Ascending aorta (tissue), 2 donors: Measurements from ENCODE around the gene TBPL1. TPM values are rescaled to one million over a fixed set of nuclear protein-coding genes. Genes with fewer than 3 reads are reported as not detected.
"Not testable (repeated sequence)": the region's sequence is repeated elsewhere in the genome, so short reads cannot be mapped to it uniquely, and the experiment has no call there.

Experiments used
- DNase-seq, 2 donors: peaks; one replicate each; pipeline ENCODE4 v3.0.0-alpha.2; 2019; ENCODE audit warnings: low spot score in 2 of 2
- H3K27ac ChIP-seq, 2 donors: fragments of 200-600 bp; sonication (generic); one replicate each; pipeline ENCODE4 v1.5.1; 2016 to 2017; ENCODE audit warnings: mild to moderate bottlenecking in 1 of 2
- H3K27me3 ChIP-seq: fragments of 200-600 bp; sonication (generic); one replicate; pipeline ENCODE4 v1.5.1; 2017
- H3K36me3 ChIP-seq, 2 donors: fragments of 200-600 bp; sonication (generic); one replicate each; pipeline ENCODE4 v1.5.1; 2016
- H3K4me1 ChIP-seq, 2 donors: fragments of 200-600 bp; sonication (generic); one replicate each; pipeline ENCODE4 v1.5.1; 2016 to 2017; ENCODE audit warnings: mild to moderate bottlenecking in 1 of 2
- H3K4me3 ChIP-seq, 2 donors: fragments of 200-600 bp; sonication (generic); one replicate each; pipeline ENCODE4 v1.5.1; 2016 to 2017; ENCODE audit warnings: mild to moderate bottlenecking in 1 of 2
- H3K9me3 ChIP-seq, 2 donors: fragments of 200-600 bp; sonication (generic); one replicate each; pipeline ENCODE4 v1.5.1; 2016
- CTCF ChIP-seq, 3 experiments: fragments of 200-600 bp in 2 of 3; fragments of 450-650 bp in 1 of 3; sonication (generic) in 2 of 3; IDR thresholded peaks; one replicate each; pipeline ENCODE4 v1.5.1; 2016 to 2019; ENCODE audit warnings: antibody characterized with exemption in 3 of 3, mild to moderate bottlenecking in 1 of 3, moderate library complexity in 1 of 3
- intact Hi-C: fragments of 100-400 bp; cut with DNase I; formaldehyde crosslinking; loops from one replicate; pipeline ENCODE4 v1.15.1; 2023
- total RNA-seq: library from RNA; depleted of rRNA; stranded (reverse); fragments of >200 nt; gene quantifications from one replicate; pipeline ENCODE4 v1.1.0, GENCODE V29; 2016

Gene TBPL1
- total RNA-seq, 1 donor from 2014 or later = 23.1 TPM

- TF ChIP-seq CTCF (IDR thresholded peaks at IDR 0.05) = no peak
- intact Hi-C loops = loop anchor here (2.0 kb wide), 2 partner anchors 19 to 47 kb away; partner anchors contain the start of gene TBPL1
- H3K4me1 ChIP-seq = no peaks in the 10 kb centered on the region
- H3K9me3 ChIP-seq = no peaks in the 10 kb centered on the region
- no peak for DNase-seq
- H3K36me3 ChIP-seq = no peaks in the 10 kb centered on the region
- no peak overlapping the region for H3K4me3 ChIP-seq
- no peak overlapping the region for H3K27ac ChIP-seq
- no peaks in the 10 kb centered on the region for H3K27me3 ChIP-seq
Measured at GRCh38 chr6:133971861-133972260, 18.8 kb downstream of the TBPL1 start.

- Histone ChIP-seq H3K27me3 (no peaks in the 10 kb centered on the region), H3K4me1 (no peaks in the 10 kb centered on the region), H3K9me3 (no peaks in the 10 kb centered on the region), H3K4me3 (no peak overlapping the region), H3K27ac (no peak overlapping the region), H3K36me3 (no peaks in the 10 kb centered on the region)
- DNase-seq = no peak
- intact Hi-C loops = loop anchor here (2.0 kb wide), 2 partner anchors 20 to 48 kb away; partner anchors contain the start of gene TBPL1
- no peak for TF ChIP-seq CTCF (IDR thresholded peaks at IDR 0.05)
Measured at GRCh38 chr6:133972388-133972787, 19.4 kb downstream of the TBPL1 start.

- no peak overlapping the region for H3K4me3 ChIP-seq
- H3K27me3 ChIP-seq = no peaks in the 10 kb centered on the region
- peaks cover 0 to 6% of the 10 kb centered on the region in 2 donors for H3K4me1 ChIP-seq
- intact Hi-C loops = loop anchor here (1.0 to 2.0 kb wide), 3 partner anchors 21 to 90 kb away; partner anchors contain the start of gene TBPL1
- no peaks in the 10 kb centered on the region for H3K36me3 ChIP-seq
- H3K9me3 ChIP-seq = no peaks in the 10 kb centered on the region
- DNase-seq = no peak
- peak overlapping the region in 1 of 2 donors; percentile 4 for H3K27ac ChIP-seq
- TF ChIP-seq CTCF (IDR thresholded peaks at IDR 0.05) = peak in 2 of 3 experiments; percentile 76 to 77
Measured at GRCh38 chr6:133973109-133973971, 20.3 kb downstream of the TBPL1 start.

- Histone ChIP-seq H3K36me3 (peaks cover 4 to 13% of the 10 kb centered on the region in 2 donors), H3K9me3 (no peaks in the 10 kb centered on the region), H3K4me1 (peaks cover 0 to 13% of the 10 kb centered on the region in 2 donors), H3K4me3 (no peak overlapping the region), H3K27me3 (no peaks in the 10 kb centered on the region), H3K27ac (peak overlapping the region in 1 of 2 donors; percentile 26)
- no peak for DNase-seq
- intact Hi-C loops = no loop called here
- no peak for TF ChIP-seq CTCF (IDR thresholded peaks at IDR 0.05)
Measured at GRCh38 chr6:133977983-133978895, 25.2 kb downstream of the TBPL1 start.

GRCh38 chr6:133978896-133979240 is 25.8 kb downstream of the TBPL1 start:
- H3K9me3 ChIP-seq = no peaks in the 10 kb centered on the region
- TF ChIP-seq CTCF (IDR thresholded peaks at IDR 0.05) = no peak
- peak overlapping the region in 1 of 2 donors; percentile 18 for H3K27ac ChIP-seq
- peaks cover 0 to 13% of the 10 kb centered on the region in 2 donors for H3K4me1 ChIP-seq
- H3K36me3 ChIP-seq = peaks cover 4 to 16% of the 10 kb centered on the region in 2 donors
- H3K27me3 ChIP-seq = no peaks in the 10 kb centered on the region
- intact Hi-C loops = no loop called here
- H3K4me3 ChIP-seq = no peak overlapping the region
- DNase-seq = no peak

GRCh38 chr6:133979269-133979963 is 26.4 kb downstream of the TBPL1 start:
- H3K9me3 ChIP-seq, intact Hi-C loops: not testable (repeated sequence)

More at GRCh38 chr6:133979269-133979963, 26.4 kb downstream of the TBPL1 start:
- peak overlapping the region in 1 of 2 donors; percentile 18 for H3K27ac ChIP-seq
- peaks cover 4 to 16% of the 10 kb centered on the region in 2 donors for H3K36me3 ChIP-seq
- not testable (repeated sequence) for H3K27me3 ChIP-seq, H3K4me3 ChIP-seq, DNase-seq
- peaks cover 0 to 13% of the 10 kb centered on the region in 2 donors for H3K4me1 ChIP-seq
